Body of pancreas (tissue), 4 donors: ENCODE data around the gene TFDP1.

Experiments used
- POLR2A ChIP-seq, 3 donors: fragments of 450-650 bp; IDR thresholded peaks; one replicate each; pipeline ENCODE4 v1.6.1; 2016; ENCODE audit warnings: antibody characterized with exemption in 3 of 3, mild to moderate bottlenecking in 2 of 3
- TF ChIP-seq, protein P1 (sequence below), 7 experiments: fragments of 450-650 bp in 4 of 7; fragments of 200-600 bp in 3 of 7; sonication (generic) in 3 of 7; IDR thresholded peaks; one replicate each; pipeline ENCODE4 v1.5.1; 2016 to 2019; ENCODE audit warnings: antibody characterized with exemption in 7 of 7

DNA sequence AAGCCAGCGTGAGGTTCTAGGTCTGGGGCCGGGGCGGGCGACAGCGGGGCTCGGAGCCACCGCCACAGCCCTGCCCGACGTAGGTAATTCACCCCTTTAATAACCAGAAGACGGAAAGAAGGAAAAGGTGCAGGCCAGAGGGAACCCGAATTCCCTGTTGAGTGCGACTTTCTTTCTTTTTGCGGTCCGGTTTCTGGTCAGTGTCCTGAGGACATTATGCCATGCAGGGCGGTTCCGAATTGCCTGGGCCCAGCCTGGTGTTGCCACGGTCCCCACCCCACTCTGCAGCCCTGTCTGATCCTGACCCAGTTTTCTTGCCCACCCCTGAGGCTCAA lies 18.4 kb upstream of the TFDP1 start:
- TF ChIP-seq, protein P1, sequence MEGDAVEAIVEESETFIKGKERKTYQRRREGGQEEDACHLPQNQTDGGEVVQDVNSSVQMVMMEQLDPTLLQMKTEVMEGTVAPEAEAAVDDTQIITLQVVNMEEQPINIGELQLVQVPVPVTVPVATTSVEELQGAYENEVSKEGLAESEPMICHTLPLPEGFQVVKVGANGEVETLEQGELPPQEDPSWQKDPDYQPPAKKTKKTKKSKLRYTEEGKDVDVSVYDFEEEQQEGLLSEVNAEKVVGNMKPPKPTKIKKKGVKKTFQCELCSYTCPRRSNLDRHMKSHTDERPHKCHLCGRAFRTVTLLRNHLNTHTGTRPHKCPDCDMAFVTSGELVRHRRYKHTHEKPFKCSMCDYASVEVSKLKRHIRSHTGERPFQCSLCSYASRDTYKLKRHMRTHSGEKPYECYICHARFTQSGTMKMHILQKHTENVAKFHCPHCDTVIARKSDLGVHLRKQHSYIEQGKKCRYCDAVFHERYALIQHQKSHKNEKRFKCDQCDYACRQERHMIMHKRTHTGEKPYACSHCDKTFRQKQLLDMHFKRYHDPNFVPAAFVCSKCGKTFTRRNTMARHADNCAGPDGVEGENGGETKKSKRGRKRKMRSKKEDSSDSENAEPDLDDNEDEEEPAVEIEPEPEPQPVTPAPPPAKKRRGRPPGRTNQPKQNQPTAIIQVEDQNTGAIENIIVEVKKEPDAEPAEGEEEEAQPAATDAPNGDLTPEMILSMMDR (IDR thresholded peaks at IDR 0.05), result no peak
- no peak for TF ChIP-seq POLR2A (IDR thresholded peaks at IDR 0.05)
